Measurements from ENCODE around the gene PSMC3.

DNA sequence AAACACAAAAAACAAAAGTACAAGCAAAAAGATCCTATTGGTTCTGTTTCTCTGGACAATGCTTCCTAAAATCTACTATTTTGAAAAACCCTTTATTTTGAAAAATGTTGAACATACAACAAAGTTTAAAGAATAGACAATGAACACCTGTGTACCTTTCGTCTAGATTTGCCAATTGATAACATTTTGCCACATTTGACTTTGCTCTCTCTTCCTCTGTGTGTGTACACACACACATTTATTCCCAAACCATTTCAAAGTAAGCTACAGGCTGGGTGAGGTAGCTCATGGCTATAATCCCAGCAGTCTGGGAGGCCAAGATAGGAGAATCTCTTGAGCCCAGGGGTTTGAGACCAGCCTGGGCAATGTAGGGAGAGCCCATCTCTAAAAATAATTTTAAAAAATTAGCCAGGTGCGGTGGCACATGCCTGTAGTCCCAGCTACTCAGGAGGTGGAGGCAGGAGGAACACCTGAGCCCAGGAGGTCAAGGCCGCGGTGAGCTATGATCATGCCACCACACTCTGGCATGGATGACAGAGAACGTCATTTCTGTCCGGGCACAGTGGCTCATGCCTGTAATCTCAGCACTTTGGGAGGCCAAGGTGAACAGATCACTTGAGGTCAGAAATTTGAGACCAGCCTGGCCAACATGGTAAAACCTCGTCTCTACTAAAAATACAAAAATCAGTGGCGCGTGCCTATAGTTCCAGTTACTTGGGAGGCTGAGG is 5.3 kb upstream of the PSMC3 start:
- TF ChIP-seq, protein P1, sequence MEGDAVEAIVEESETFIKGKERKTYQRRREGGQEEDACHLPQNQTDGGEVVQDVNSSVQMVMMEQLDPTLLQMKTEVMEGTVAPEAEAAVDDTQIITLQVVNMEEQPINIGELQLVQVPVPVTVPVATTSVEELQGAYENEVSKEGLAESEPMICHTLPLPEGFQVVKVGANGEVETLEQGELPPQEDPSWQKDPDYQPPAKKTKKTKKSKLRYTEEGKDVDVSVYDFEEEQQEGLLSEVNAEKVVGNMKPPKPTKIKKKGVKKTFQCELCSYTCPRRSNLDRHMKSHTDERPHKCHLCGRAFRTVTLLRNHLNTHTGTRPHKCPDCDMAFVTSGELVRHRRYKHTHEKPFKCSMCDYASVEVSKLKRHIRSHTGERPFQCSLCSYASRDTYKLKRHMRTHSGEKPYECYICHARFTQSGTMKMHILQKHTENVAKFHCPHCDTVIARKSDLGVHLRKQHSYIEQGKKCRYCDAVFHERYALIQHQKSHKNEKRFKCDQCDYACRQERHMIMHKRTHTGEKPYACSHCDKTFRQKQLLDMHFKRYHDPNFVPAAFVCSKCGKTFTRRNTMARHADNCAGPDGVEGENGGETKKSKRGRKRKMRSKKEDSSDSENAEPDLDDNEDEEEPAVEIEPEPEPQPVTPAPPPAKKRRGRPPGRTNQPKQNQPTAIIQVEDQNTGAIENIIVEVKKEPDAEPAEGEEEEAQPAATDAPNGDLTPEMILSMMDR (IDR thresholded peaks at IDR 0.05), result no peak
- no peak for TF ChIP-seq POLR2A (IDR thresholded peaks at IDR 0.05)

Measured in esophagus squamous epithelium (tissue), 4 donors.